Mucosa of stomach (tissue), 1 donor: Measurements from ENCODE around the gene NSMF.
"Not testable (repeated sequence)": the region's sequence is repeated elsewhere in the genome, so short reads cannot be mapped to it uniquely, and the experiment has no call there.

Experiments
- H3K27me3 ChIP-seq: one replicate; pipeline ENCODE4 v1.7.0; 2013; ENCODE audit warnings: mild to moderate bottlenecking, low read length; ENCODE audit not compliant: control insufficient read depth, insufficient read depth
- H3K36me3 ChIP-seq: one replicate; pipeline ENCODE4 v1.7.0; 2013; ENCODE audit warnings: low read length; ENCODE audit not compliant: control insufficient read depth, insufficient read depth
- H3K4me1 ChIP-seq: one replicate; pipeline ENCODE4 v1.7.0; 2013; ENCODE audit warnings: mild to moderate bottlenecking, low read length; ENCODE audit not compliant: control insufficient read depth, insufficient read depth
- H3K4me3 ChIP-seq: one replicate; pipeline ENCODE4 v1.7.0; 2013; ENCODE audit warnings: low read length
- H3K9ac ChIP-seq: one replicate; pipeline ENCODE4 v1.7.0; 2013; ENCODE audit warnings: mild to moderate bottlenecking, low read length, moderate library complexity
- H3K9me3 ChIP-seq: one replicate; pipeline ENCODE4 v1.7.0; 2013; ENCODE audit warnings: mild to moderate bottlenecking, low read length, moderate library complexity; ENCODE audit not compliant: control insufficient read depth
- donor health status: Pancreatic carcinoma.

Gene NSMF

DNA sequence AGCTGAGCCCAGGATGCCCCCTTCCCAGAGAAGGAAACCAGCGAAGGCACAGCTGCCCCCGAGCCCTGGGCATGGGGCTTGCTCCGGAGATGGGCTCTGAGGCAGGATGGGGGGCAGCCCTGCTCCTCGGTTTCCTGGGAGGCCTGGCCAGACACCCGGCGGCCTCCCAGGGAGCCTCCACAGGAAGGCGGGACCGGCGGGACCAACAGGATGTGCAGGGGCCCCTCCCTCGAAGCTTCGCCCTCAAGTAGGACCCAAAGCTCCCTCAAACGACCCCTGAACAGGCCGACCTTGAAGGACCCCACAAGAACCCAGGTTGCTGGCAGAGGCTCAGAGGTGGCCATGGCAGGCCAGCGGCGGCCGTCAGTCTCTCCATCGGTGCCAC, 47.9 kb downstream of the NSMF start:
- Histone ChIP-seq H3K4me1 (peaks cover 36% of the 10 kb centered on the region), H3K9me3 (no peaks in the 10 kb centered on the region), H3K36me3 (no peaks in the 10 kb centered on the region), H3K27me3 (no peaks in the 10 kb centered on the region), H3K4me3 (no peak overlapping the region), H3K9ac (peak overlapping the region; percentile 39)

DNA sequence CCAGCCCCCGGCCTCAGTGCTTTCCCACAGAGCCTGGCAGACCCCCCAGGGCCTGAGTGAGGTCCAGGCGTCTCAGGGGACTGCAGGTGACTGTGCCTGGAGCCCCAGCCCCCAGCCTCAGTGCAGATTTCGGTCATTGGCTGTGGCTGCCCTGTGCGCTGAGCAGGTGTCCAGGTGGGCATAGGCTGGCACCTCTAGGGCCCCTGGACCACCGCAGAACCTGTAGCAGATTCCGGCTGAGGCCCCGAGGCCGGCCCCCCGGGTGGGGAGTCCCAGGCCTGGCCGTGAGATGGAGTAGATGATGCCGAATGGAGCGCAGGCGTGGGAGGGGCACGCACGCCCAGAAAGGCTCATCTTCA, 48.3 kb downstream of the NSMF start:
- Histone ChIP-seq H3K4me3 (no peak overlapping the region), H3K4me1 (peaks cover 40% of the 10 kb centered on the region), H3K36me3 (no peaks in the 10 kb centered on the region), H3K9me3 (no peaks in the 10 kb centered on the region), H3K9ac (peak overlapping the region; percentile 39), H3K27me3 (no peaks in the 10 kb centered on the region)

DNA sequence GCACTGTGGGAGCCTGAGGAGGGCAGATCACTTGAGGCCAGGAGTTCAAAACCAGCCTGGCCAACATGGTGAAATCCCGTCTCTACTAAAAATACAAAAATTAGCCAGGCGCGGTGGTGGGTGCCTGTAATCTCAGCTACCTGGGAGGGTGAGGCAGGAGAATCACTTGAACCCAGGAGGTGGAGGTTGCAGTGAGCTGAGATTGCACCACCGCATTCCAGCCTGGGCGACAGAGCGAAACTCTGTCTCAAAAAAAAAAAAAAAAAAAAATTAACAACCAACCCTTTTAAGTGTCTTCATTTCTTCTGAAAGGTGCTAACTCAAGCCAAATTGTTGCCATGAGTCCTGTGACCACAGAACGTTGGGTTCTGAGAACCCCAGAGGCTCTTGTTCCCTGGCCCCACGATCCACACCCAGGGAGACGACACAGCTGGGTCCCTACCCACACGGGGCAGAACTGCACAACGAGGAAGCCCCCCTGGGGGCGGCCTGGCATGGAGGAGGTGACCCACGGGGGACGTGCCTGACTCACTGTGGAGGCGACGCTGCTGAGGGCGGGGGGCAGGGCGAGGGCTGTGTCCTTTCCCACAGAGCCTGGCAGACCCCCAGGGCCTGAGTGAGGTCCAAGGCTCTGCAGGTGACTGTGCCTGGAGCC, 48.8 kb downstream of the NSMF start:
- peaks cover 42% of the 10 kb centered on the region for H3K4me1 ChIP-seq
- H3K9me3 ChIP-seq, H3K36me3 ChIP-seq, H3K27me3 ChIP-seq, H3K4me3 ChIP-seq, H3K9ac ChIP-seq: not testable (repeated sequence)

DNA sequence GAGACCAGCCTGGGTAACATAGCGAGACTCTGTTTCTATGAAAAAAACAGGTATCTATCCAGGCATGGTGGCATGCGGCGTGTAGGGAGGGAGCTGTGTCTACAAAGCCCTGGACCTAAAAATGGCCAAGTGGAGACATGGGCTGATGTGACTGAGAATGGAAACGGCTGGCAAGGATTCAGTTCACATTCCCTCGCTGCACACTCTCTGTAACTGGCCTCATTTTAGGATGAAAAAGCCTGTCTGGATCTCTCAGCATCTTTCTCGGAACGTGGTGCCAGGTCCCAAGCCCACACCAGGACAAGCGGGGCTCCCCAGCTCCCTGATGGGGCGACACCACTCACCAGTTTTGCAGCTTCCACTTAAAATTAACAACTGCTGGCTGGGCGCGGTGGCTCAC, 49.6 kb downstream of the NSMF start:
- peaks cover 42% of the 10 kb centered on the region for H3K4me1 ChIP-seq
- H3K9ac ChIP-seq, result no peak overlapping the region
- H3K27me3 ChIP-seq, result no peaks in the 10 kb centered on the region
- no peaks in the 10 kb centered on the region for H3K36me3 ChIP-seq
- H3K9me3 ChIP-seq, result no peaks in the 10 kb centered on the region
- H3K4me3 ChIP-seq, result no peak overlapping the region

DNA sequence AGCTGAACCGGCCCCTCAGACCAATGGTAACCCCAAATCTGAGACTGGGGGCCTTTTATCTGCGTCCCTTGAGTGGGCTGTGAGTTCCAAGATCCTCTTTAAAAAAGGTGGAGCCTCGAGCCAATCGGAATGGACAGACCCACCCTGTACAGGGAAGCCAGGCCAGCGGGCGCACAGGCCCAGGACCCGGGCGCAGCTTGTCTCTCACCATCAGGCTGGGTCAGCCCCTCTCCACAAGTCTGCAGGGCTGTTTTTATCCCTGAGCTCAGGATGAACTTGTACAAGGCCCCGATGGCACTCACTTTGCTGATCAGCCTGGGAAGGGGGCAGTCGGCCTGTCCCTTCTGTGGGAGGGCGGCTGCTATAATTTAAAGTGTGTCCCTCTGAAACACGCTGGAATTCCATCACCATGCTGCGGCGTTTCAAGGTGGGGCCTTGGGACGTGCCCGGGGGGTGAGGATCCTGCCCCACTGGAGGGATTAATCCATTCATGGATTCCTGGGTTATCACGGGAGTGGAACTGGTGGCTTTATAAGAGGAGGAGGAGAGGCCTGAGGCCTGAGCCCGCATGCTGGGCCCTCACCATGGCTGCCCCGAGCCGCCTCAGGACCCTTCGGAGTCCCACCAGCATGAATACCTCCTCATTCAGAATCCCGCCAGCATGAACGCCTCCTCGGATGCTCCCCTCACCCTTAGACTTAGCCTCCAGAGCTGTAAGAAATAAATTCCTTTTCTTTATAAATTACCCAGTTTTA, 50.3 kb downstream of the NSMF start:
- no peaks in the 10 kb centered on the region for H3K27me3 ChIP-seq

DNA sequence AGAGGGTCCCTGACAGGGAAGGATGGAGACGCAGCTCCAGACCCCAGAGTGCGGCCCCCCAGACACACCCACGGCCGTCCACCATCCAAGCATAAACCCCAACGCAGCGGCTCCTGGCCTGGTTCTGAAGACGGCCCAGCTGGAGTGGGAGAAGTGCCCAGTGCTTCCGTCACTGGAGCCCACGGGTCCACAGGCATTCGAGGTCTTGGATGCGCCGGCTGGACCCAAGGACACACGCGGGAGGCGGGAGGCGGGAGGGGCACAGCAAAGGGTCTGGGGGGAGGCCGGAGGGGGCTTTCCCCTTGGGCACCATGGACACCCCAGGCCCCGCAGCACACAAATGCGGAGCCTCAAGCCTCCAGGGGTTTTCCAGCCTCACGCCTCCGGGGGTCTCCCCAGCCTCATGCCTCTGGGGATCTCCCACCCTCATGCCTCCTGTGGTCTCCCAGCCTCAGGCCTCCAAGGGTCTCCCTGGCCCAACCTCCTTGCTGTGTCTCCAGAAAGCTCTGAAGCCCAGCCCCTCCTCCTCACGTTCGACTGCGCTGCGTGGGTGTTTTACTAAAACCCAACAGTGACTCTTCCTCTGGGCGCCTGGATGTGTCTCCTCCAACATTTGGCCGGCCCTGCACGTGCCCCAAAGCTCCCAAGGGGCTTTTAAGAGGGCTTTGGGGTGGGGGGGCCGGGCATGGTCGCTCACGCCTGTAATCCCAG, 51.4 kb downstream of the NSMF start:
- Histone ChIP-seq H3K4me1 (peaks cover 33% of the 10 kb centered on the region), H3K27me3 (no peaks in the 10 kb centered on the region), H3K9ac (peak overlapping the region; percentile 43), H3K4me3 (no peak overlapping the region), H3K9me3 (no peaks in the 10 kb centered on the region), H3K36me3 (no peaks in the 10 kb centered on the region)

More for the DNA sequence above, 50.3 kb downstream of the NSMF start:
- Histone ChIP-seq H3K9ac (no peak overlapping the region), H3K36me3 (no peaks in the 10 kb centered on the region), H3K4me3 (no peak overlapping the region), H3K4me1 (peaks cover 37% of the 10 kb centered on the region), H3K9me3 (no peaks in the 10 kb centered on the region)

DNA sequence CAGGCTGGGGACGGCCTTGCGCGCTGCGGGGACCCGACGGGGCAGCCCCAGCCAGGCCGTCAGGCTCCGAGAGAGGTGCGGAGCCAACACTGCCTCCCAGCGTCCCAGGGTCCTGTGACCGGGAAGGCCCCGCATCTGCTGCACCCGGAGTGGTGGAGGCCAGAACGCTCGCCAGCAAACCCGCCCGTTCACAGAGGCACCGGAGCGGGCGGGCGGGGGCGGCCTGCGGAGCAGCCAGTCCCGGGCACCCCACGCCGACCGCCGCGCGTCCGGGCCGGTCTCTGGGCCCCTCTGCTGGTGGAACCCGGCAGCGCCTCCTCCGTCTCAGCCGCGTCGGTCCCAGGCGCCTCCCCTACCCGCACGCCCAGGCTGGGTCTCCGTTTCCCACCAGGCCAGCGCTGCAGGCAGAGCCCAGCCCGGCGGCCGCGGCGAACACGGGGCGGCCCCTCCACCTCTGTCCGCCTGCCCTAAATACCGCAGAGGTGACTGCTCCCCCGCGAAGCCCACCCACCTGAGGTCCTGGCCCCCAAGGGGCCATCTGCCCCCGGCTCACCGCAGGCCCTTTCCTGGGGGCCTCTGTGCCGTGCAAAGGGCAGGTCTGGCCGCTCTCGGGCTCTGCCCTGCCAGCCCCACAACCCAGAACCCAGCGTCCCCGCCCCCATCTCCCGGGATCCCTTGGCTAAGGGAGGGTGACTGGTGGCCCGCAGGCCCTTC, 52.1 kb downstream of the NSMF start:
- Histone ChIP-seq H3K9ac (peak overlapping the region; percentile 43), H3K4me3 (no peak overlapping the region), H3K36me3 (no peaks in the 10 kb centered on the region), H3K4me1 (peaks cover 26% of the 10 kb centered on the region), H3K9me3 (no peaks in the 10 kb centered on the region), H3K27me3 (no peaks in the 10 kb centered on the region)

DNA sequence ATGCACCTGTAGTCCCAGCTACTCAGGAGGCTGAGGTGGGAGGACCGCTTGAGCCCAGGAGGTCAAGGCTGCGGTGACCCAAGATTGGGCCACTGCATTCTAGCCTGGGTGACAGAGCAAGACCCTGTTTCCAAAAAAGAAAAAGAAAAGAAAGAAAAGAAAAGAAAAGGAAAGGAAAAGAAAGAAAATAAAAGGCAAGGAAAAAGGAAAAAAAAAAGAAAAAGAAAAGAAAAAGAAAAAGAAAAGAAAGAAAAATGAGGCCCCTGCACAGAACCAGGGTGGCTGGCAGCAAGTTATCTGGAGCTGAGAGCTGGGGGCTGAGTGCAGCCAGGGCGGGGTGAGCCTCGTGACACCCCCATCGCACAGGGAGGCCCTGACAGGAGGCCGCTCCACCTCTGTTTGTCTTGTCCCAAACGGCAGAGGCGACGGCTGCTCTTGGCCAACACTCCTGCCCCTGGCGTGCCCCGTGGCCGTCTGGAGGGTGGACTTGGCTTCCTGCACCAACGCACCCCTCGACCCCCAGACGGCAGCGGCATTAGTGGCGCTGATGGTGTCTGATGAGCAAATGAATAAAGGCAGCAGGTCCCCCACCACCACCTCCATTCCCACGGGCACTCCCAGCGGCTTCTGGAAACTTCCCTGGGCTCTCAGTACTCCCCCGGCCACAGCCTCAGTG, 52.9 kb downstream of the NSMF start:
- peaks cover 20% of the 10 kb centered on the region for H3K4me1 ChIP-seq
- no peak overlapping the region for H3K4me3 ChIP-seq
- H3K9ac ChIP-seq, result peak overlapping the region; percentile 43

DNA sequence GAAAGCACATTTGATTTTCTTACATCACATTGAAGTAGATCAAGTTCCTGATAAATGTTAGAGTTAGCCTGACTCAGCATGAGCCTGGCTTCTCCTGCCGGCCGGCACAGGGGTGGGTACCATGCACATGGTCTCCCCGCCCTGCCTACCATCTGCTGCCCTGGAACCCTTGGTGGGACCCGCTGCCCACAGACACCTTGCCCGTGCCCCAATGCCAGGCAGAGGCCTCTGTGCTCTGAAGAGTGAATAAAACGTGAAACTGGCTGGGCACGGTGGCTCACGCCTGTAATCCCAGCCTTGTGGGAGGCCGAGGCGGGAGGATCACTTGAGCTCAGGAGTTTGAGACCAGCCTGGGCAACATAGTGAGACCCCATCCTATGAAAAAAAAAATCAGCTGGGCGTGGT, 53.5 kb downstream of the NSMF start:
- peaks cover 19% of the 10 kb centered on the region for H3K4me1 ChIP-seq
- H3K9ac ChIP-seq, result no peak overlapping the region

More for the DNA sequence above, 52.9 kb downstream of the NSMF start:
- H3K9me3 ChIP-seq, result no peaks in the 10 kb centered on the region
- H3K27me3 ChIP-seq, result no peaks in the 10 kb centered on the region
- no peaks in the 10 kb centered on the region for H3K36me3 ChIP-seq

DNA sequence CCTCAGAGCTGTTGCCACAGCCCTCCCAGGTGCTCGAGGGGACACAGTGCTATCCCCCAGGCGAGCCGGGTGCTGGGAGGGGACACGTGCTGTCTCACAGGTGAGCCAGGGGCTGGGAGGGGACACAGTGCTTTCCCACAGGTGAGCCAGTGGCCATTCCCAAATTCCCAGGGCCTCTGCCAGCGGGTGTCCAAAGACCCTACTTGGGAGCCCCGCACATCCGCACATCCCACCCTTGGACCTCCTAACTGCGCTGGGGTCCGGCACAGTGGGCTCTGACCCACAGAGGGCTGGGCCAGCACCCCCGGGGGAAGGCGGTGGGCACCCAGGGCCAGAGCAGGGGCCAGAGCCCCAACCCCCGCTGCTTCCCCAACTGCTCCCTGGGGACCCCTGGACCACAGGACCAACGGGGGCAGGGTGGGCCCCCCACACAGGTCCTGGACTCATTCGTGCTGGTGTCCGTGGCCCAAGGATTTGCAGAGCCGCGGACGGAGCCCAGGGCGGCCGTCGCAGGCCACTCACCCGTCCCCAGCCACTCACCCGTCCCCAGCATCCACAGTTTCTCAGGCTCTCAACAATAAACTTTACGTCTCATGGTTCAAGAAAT, 54.1 kb downstream of the NSMF start:
- H3K4me3 ChIP-seq, result no peak overlapping the region
- H3K4me1 ChIP-seq, result peaks cover 22% of the 10 kb centered on the region
- H3K9me3 ChIP-seq, result no peaks in the 10 kb centered on the region
- H3K36me3 ChIP-seq, result no peaks in the 10 kb centered on the region
- no peak overlapping the region for H3K9ac ChIP-seq
- H3K27me3 ChIP-seq, result no peaks in the 10 kb centered on the region

More for the DNA sequence above, 53.5 kb downstream of the NSMF start:
- Histone ChIP-seq H3K4me3 (no peak overlapping the region), H3K27me3 (no peaks in the 10 kb centered on the region), H3K9me3 (no peaks in the 10 kb centered on the region), H3K36me3 (no peaks in the 10 kb centered on the region)

DNA sequence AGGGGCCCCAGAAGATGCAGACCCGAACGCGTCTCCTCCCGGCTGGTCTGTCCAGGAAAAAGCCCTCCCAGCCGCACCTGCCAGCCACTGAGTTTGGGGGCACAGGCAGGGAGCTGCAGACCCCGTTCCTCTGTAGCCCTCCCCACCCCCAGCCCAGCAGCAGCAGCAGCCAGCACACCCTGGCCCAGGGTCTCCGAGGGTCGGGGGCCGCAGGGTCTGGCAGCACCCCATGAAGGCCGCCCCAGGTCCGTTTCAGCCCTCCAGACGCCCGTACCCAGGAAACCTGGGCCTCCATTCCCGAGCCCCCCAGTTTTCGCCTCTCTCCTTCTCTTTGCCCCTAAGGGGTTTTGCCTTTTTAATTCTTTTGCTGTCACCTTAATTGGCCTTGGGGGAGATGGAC, 55.9 kb downstream of the NSMF start:
- Histone ChIP-seq H3K4me1 (peaks cover 29% of the 10 kb centered on the region), H3K4me3 (no peak overlapping the region), H3K9ac (no peak overlapping the region), H3K9me3 (no peaks in the 10 kb centered on the region), H3K27me3 (no peaks in the 10 kb centered on the region), H3K36me3 (no peaks in the 10 kb centered on the region)
